Astrocyte of the cerebellum (primary cell): ENCODE measurements around the gene NSG2.

Experiments used
- DNase-seq: peaks from one replicate; pipeline ENCODE4 v3.0.0-alpha.2; 2011; ENCODE audit warnings: low read depth
- H3K4me3 ChIP-seq: 2 replicates; pipeline ENCODE4 v1.5.1; 2011; ENCODE audit warnings: mild to moderate bottlenecking, low read depth, low read length, moderate library complexity
- in situ Hi-C: cut with HindIII; loops from 2 replicates; pipeline ENCODE4 v1.10.0; 2017; ENCODE audit warnings: low sequenced_read_pairs
- TF ChIP-seq, protein P1 (sequence below): IDR thresholded peaks from 2 replicates; pipeline ENCODE4 v1.5.1; 2012; ENCODE audit warnings: low read length, low read depth, moderate library complexity, mild to moderate bottlenecking; ENCODE audit errors: missing control alignments

Gene NSG2

DNA sequence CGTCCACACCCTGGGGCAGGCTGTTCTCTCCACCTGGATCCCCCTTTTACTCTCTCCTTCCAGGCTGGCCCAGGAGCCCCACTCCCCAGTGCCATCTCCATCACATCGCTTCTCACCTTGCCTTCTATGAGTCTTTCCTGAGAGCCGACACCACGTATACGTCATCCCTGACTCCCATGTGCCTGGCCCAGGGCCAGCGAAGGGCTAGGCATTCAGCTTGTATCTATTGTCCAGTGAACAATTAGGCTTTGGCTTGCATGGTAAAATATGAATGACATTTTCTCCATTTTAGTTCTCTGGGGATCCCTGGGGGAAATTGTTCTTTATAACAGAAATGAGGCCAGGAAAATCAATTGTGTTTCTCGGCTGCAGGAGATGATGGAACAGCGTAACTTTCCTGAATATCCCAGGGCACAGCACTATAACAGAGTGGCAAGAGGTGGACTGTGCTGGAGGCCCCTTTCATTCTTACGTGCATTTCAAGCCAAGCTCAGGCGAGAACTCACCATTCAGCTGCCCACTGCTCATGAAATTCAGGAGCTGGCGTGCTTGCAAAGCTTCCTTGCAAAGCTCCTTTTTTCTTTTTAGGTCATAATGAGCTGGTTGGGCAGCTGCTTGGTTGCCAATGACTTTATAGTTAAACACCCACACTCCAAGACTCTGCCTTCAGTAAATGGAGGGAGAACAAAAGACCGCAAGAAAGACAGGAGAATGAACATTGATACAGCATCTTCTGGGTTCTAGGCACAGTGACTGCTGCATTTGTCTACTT is 37.7 kb downstream of the NSG2 start:
- in situ Hi-C loops, result no loop called here
- no peak overlapping the region for H3K4me3 ChIP-seq
- DNase-seq, result no peak
- TF ChIP-seq, protein P1, sequence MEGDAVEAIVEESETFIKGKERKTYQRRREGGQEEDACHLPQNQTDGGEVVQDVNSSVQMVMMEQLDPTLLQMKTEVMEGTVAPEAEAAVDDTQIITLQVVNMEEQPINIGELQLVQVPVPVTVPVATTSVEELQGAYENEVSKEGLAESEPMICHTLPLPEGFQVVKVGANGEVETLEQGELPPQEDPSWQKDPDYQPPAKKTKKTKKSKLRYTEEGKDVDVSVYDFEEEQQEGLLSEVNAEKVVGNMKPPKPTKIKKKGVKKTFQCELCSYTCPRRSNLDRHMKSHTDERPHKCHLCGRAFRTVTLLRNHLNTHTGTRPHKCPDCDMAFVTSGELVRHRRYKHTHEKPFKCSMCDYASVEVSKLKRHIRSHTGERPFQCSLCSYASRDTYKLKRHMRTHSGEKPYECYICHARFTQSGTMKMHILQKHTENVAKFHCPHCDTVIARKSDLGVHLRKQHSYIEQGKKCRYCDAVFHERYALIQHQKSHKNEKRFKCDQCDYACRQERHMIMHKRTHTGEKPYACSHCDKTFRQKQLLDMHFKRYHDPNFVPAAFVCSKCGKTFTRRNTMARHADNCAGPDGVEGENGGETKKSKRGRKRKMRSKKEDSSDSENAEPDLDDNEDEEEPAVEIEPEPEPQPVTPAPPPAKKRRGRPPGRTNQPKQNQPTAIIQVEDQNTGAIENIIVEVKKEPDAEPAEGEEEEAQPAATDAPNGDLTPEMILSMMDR, result no peak

DNA sequence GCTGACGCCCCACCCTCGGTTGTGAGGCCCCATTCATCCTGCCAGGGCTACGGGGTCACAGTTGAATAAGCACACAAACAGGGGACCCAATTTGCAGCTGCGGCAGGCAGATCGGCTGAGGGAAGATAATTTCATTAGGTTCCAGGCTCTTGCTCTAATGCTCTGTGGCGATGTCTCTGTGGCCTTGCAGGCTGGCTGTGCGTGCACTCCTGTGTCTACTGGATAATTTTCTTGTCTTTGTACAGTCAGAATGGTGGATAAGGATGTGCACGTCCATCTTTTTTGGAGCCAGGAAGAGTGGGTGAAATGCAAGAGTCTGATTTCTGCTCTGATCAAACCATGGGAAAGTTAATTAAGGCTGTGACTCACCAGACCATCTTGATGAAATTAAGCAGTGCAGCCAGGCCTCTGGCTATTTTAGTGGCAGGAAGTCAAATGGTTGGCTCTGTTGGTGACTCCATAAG is 39.2 kb downstream of the NSG2 start:
- in situ Hi-C loops, result no loop called here
- H3K4me3 ChIP-seq, result no peak overlapping the region

DNA sequence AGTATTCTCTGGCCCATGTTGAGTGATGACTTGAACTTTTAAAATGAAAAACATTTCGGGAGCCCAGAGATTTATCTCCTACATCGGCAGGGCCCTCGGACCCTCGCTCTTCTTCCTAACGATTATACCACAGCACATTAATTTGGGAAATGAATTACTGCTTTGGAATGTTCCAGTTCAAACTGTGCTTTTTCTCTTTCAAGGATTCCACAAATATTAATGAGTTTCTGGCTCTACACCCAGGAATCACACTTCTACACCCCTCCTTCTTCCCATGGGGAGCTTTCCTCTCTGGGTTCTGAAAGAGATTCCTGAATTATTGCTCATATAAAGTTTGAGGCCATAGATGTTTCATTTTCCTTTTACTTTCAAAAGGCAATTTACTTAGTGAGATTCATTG is 41.2 kb downstream of the NSG2 start:
- in situ Hi-C loops, result no loop called here
- peak; percentile 68 for DNase-seq
- TF ChIP-seq, protein P1, result no peak
- H3K4me3 ChIP-seq, result no peak overlapping the region

More for the DNA sequence above, 39.2 kb downstream of the NSG2 start:
- peak; percentile 26 for DNase-seq
- TF ChIP-seq, protein P1, result no peak

DNA sequence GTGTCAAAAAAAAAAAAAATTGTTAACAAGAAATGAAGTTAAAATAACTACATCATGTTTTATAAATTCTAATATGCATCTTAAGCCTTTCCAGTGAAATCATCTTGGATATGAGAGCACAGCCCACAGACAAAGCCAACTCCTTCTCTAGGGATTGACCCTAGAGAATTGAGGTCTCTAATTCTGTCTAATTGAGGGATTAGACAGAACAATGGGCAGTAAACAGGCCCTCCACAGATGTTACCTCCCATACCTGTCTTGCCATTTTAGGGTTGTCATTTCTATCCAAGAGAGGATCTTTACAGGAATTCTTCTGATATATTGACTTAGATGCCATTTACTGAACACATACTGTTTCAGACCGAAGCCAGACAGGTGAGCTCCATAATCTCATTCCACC is 42.3 kb downstream of the NSG2 start:
- DNase-seq, result no peak
- TF ChIP-seq, protein P1, result no peak
- H3K4me3 ChIP-seq, result no peak overlapping the region
- in situ Hi-C loops, result no loop called here

DNA sequence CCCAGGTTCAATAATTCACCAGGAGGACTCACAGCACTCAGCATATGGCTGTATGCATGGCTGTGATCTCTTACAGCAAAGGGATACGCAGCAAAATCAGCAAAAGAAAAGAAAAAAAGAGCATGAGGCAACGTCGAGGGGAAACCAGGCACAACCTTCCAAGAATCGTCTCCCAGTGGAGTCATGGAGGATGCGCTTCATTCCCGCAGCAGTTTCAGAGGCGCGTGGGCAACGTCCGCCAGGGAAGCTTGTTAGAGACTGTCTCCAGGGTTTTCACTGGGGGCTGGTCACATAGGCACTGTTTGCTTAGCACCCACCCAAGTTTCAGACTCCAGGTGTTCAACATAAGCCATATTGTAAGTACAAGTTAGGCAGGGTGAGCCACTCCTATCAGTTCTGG is 44.6 kb downstream of the NSG2 start:
- TF ChIP-seq, protein P1, result no peak
- in situ Hi-C loops, result no loop called here
- no peak overlapping the region for H3K4me3 ChIP-seq
- DNase-seq, result no peak

DNA sequence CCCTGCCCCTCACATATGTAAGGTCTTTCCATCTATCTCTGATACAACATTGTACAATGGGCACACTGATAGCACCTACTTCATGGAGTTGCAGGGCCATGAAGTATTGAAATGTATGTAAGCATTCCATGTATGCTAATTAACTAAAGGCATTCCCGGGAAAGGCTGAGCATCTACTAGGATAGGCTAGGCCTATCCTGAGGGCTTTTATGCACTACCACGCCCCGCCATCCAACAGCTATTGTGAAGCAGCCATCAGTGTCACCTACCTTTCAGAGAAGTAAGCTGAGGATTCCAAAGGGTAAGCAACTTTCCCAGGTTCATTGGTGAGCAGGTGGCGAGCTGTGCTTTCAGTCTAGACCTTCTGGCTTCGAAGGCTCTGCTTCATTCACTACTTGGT is 47.6 kb downstream of the NSG2 start:
- no peak overlapping the region for H3K4me3 ChIP-seq
- in situ Hi-C loops, result no loop called here
- TF ChIP-seq, protein P1, result no peak
- no peak for DNase-seq
